Measurements from ENCODE around the gene ZBTB20.

ZBTB20 gene

DNA sequence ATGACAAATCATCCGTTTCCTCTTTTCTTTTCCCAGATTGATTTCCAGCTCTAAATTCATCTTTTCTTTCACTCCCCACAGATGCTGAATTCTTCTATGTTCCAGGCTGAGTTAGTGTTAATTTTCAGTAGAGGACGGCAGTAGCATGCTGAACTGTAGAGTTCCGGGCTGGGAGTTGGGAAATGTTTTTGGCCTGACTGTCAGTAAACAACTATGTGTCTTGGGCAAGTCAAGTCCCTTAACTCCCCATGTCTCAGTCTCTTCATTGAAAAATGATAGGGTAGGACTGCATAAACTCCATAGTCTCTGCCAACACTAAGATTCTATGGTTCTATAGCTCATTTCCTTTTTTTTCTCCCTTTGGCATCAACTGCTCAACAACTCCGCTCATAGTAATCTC is 519.3 kb downstream of the ZBTB20 start:
- DNase-seq (ENCODE audit: low spot score) = no peak

DNA sequence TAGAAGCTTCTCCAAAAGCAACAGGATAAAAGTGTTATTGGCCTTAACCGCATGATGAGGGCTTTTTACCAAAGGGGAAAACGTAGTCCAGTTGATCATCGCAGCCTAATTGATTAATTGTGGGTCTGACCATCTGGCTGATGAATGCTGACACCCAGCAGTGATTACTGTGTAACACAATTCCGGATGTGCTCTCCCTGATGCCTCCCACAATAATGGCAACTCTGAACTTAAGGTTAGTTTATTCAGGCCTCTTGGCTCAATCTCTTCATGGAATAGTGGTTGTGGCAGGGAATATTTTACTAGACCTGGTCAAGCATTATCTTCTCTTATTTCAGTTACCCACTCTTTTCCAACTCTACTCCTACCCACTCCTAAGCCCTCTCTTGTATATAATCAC is 520.3 kb downstream of the ZBTB20 start:
- DNase-seq (ENCODE audit: low spot score) = no peak

DNA sequence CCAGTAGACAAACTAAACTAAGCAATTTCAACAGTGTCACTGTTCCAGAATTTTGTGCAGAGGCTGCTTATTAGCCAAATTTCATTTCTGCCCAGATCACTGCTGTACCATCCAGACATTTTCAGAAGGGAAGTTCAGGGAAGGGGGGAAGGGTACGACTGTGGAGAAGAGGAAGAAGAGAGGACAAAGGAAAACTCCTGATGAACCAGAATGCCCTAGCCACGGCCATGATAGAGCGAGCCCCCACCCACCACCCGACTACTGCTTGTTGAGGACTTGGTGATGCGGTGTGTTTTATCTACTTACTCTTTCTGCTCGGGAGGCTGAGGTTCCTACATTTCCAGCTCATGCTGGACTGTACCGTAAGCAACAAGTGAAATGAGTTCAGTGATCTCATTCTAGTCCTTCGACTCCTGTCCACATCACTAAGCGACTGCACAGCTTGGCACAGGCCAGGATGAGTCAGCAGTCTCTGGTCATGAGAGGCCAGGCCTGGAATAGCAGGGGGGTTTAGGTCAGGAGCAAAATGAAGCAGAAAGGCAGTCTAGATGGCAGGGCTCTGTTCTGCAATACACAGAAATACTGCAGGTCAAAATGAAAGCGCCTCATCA is 522.4 kb downstream of the ZBTB20 start:
- peak; percentile 84 for DNase-seq (ENCODE audit: low spot score)

DNA sequence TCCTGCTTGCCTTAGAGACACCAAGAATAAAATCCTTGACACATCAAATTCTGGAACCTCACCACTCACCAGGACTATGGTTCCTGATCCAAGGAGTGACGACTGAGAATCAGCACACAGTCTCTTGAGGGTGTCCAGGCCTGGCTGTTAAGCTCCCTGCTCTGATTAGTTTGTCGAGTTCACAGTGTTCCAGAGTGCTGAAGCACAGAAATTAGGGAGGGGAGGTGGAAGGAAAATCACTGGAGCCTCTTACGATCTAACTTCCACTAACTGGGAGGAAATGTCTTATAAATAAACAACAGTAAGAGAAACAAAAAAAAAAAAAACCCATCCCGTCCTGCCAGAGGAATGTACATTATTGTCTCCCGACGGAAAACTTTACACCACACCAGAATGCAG is 523.0 kb downstream of the ZBTB20 start:
- no peak for DNase-seq (ENCODE audit: low spot score)

DNA sequence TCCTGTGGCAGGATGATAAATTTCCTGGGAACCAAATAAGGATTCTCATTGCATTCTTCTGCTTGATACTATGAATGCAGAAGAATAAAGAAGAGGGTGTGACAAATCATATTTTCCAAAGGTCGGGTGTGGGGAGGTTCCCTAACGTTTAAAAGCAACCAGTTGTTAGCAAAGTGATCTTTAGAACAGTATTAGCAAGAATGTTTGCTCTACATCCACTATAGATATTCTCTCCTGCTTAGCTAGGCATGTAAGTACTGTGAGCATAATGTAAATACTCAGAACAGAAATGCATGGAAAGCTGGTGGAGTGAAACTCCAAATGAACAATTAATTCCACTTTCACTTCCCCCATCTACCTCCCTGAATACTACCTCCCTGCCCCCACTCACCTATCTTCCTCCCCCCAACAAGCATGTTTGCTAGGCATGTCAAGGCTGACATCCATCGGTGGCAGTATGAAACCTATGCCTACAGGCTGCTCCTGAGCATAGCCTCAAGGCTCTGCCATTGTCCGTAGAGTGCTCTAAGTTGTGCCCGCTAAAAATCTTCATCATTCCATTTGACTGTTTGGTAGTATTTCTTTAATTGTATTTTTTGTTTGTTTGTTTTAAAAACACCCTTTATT is 523.6 kb downstream of the ZBTB20 start:
- no peak for DNase-seq (ENCODE audit: low spot score)

DNA sequence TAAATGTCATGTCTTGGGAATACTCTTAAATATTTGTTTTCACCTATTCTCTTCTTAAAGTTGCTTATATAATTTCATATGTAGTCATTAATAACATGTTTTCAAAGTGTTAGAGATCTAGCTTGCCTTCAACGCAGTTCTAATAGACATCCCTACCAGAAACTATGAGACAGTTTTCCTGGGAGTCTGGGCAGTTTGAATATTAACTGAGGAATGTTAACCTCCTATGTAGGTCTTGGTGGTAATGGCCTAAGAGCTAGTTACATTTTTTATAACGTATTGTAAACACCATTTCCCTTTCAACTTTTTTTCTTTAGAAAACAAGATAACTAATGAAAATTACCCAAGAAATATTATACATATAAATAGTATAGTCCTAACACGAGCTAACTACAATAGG is 525.1 kb downstream of the ZBTB20 start:
- DNase-seq (ENCODE audit: low spot score) = no peak

DNA sequence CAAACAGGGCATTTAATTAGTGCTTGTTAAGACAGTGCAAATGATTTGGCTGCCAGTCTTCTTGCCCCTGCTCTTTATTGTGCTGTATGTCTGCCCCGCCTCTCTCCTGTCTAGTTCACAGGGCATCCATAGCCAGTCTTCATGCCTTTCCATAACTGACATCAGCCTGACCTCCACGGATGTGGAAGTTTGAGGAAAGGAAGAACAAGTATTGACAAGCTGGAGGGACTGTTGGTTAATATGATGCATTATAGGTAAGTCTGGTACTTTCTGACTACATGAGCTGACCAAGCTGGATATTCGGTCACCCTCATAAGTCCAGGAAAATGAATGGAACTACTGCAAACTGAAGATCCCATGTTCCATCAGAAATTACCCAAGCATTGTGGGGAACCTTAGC is 527.3 kb downstream of the ZBTB20 start:
- DNase-seq (ENCODE audit: low spot score) = no peak

DNA sequence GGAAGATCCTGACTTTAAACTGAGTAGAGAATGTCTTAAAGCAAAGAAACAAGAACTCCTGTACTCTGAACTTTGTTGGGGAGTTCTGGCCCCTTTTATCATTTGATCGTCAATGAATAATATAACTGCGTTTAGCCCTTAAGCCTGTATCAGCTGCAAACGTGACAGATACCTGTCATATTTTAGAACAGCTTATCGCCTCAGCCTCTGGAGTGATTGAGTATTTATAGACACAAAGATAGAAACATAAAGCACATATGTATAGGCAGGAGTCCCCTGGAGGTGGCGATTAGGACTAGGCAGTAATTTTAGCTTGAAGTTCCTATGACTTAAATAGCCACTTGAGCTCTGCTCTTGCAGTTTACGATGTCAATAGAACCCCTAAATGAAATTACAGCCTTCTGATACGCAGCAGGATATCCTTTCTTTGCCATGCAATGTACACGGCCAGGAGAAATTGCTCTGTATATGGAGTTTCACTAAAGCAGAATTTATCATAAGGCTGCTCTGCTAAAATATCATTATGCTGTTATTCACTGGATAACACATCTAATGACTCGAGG is 531.5 kb downstream of the ZBTB20 start:
- DNase-seq (ENCODE audit: low spot score) = no peak

DNA sequence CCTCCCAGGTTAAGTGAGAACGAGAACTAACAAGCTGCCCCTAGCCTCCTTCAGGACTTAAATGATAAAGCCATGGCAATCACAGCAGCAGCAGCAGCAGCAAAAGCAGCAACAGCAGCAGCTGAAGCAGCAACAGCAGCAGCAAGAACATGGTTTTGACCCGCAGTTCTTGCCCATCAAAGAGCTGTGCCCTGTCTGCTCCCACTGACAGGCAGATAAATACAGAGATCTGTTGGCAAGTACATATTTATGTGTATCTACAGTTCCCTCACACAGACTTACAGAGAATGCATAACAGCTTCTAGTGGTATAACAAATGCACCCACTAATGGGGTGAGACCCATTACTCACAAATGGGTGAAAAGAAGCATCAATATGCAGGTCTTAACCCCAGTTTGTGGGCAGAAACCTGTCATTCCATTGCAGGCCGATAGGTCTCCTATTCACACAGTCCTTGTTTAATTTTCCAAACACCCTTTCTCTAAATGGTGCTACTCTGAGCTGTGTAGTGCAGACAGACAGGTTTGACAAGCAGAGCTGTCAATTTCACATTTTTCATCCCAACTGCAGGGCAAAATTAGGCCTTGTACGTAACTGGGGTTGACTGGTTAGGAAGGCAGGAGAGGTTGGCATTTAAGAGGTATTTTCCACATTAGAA is 537.0 kb downstream of the ZBTB20 start:
- no peak for DNase-seq (ENCODE audit: low spot score)

DNA sequence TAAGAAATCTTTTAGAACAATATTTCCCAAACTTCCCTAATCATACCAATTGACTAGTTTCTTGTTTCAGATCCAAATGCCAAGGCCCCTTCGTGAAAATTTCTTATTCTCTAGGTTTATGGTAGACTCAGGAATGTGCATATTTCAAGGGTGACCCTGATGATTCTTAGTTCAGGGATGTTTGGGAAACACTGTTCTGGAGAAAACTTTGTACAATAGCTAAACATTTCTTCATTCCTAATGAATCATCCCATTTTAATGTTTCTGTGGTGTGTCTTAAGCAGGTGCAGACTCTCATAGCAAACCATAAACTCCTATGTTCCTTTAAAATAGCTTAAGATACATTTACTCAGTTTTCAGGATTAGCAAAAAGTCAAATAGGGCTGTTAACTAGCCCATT is 538.8 kb downstream of the ZBTB20 start:
- DNase-seq (ENCODE audit: low spot score) = no peak

DNA sequence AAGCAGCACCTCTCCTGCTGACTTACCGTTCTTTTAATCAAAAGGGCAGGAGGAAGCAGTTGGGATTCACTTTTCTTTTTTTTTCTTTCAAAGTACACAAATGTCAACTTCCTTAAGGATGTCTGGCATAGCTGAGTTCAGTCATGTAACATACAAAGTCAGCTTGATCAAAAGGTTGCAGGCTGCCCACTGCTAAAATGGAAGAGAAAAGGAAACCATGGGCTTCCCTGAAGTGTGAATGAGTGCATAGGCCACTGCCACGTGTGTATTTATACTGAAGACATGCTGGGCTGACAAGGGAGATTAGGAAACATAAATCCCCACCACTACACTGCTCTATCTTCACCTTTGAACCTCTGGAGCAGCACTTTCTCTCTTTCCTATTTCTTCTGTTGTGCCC is 540.8 kb downstream of the ZBTB20 start:
- no peak for DNase-seq (ENCODE audit: low spot score)

DNA sequence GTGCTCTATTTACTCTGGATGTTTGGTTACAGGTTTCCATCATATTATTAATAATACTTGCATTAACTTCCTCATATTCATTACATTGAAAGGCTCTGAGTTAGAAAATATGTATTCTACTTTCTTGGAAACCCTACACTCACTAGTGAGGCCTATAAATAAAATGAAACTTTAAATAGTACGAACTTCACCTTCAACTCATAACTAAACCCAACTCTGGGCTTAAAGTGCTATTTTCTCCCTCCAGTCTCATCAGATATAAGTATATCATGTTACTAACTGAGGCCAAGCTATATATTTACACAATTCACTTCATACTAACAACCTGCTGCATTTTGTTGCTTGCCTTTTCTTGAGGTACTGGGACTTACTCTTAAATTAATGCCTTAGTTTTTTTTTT is 546.5 kb downstream of the ZBTB20 start:
- no peak for DNase-seq (ENCODE audit: low spot score)

DNA sequence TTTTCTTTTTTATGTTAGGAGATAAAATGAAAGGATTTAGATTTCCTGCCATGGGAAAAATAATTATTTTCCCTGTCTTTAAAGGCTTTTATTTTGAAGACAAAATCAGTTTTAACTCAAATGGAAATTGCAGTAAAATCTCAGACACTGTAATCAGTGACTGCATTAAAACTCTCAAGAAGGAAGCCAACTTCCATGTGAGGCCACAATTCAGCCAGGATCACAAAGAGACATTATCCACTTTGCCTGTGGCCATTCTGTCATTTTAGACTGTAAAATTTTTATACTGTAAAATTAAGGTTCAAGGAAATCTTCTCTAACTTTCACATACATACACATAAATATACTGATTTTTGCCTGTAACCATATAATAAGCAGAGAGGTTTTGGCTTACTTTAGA is 549.2 kb downstream of the ZBTB20 start:
- peak; percentile 28 for DNase-seq (ENCODE audit: low spot score)

DNA sequence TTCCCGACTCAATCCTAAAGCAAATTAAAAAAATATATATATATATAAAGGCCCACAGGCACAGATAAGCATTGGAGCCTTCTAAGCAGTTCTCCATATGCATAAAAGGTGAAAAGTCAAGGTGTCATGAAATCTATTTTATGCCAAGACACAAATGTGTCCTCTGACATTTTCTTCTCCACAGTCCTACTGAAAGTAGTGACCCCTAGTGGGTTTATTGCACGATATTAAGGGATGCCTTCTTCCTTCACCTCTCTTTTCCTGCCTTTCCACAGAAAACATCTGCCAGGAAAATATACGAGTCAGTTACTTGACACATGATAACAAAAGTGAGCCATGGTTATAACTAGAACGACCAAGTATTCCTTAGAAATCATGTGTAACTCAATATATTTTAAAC is 550.1 kb downstream of the ZBTB20 start:
- no peak for DNase-seq (ENCODE audit: low spot score)

DNA sequence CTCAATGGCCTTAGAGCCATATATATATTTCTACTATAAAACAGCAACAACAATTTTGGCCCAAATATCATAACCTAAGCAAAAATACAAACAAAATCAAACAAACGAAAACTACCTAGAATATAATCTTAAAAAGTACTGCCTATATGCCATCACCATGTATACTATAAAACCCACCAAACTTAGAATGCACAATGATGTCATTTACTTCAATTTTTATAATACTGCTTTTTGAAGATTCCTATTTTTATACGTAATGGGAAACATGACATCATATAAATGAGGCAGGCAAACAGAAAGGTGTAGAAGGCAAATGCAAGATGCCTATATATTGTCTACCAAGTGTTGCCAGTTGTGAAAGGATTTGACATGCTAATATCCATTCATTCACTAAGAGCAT is 550.9 kb downstream of the ZBTB20 start:
- DNase-seq (ENCODE audit: low spot score) = no peak

DNA sequence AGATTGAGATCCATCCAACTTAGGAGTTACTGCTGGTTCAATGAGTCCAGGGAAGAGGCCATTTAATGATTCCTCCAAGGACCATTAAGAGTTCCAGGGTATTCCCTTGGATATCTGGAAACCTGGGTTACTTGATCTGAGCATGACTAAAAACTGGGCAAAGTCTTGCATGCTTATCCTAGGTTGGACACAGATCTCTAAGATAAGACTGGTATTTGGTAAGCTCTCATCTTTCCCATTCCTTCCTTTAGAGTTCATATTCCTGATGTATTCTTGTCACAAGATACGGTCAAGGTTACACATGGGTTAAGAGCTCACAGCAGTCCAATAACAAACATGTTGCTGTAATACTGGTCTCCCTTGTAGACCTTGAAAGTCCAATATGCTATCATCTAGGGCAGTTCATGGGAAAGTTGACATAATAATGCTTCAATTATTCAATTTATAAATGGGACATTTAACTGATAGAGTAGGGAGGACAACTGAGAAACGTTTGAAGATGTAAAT is 551.5 kb downstream of the ZBTB20 start:
- DNase-seq (ENCODE audit: low spot score) = peak; percentile 27

DNA sequence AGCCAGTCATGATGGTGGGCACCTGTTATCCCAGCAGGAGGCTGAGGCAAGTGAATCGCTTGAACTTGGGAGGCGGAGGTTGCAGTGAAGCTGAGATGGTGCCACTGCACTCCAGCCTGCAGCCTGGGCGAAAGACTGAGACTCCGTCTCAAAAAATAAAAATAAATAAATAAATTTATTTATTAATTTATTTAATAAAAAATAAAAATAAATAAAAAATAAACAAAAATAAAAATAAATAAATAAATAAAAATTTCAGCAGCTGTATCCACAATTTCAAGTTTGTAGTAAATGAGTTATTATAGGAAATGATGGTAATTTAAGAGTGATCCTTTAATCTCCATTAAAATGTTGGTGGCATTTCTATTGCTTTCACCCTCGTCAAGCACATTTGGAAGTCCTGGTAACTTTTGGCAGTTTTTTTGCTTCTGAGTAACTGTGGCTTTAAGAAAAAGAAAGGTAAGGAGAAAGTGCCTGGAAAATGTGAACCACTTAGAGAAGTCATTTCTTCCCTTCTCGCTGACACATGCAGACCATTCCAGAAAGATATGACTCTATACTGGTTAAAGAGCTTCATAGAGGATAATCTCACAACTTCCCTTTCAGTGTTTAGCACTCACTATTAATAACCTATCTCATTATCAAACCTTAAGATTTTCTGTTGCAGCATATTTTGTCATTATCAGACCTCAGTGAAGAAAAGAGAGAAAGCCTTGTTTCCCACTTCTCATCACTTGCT is 556.6 kb downstream of the ZBTB20 start:
- DNase-seq (ENCODE audit: low spot score) = no peak

DNA sequence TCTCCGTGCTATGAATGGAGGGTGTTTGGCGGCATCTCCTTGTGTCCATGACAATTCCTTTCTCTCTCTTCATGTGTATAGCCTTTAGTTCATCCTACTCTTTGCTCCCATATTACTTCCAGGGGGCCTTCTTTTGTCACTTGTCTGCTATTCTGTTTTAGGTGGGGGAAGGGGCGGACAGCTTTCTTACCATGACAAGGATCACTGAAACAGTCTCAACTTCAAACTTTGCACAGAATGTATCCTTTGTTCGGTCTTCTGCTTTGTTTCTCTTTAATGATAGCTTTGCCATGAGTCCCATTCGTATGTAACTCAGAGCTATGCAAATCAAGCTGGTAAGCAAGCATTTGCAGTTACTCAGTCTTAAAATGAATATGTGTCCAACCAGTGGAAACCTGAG is 559.1 kb downstream of the ZBTB20 start:
- no peak for DNase-seq (ENCODE audit: low spot score)

DNA sequence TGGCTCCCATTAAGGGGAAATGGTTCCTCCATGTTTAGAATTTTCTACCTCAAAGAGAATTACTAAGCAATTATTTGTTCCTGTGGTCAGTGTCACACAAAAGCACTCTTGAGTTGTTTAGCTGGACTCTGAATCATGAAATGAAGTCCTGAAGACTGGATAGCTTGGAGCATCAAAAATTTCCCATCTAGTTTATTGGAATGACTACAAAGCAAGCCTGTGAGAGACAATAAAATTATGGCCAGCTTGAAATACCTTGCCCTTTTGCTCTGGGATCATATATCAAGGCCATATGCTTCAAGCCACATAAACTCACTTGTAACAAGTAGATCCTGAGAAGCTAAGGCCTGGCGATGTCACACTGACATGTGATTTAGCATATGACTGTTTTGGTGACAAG is 561.0 kb downstream of the ZBTB20 start:
- DNase-seq (ENCODE audit: low spot score) = peak; percentile 48

DNA sequence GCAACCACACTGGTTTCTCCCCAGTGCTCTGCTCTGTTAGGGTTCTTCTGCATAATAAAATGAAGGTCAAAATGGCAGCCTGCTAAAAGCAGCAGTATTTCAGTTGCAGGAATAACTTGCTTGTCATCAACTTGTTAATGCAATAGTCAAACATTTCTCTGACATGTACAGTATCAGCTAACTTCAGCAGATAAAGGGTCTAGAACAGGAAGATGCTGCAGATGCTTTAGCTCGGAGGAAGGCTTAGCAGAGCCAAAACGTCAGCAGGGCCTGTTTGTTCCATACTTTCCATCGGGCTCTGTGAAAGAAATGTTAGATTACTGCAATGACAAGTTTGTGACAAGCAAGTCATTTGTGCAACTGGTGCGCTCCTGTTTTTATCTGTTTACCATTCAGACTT is 561.4 kb downstream of the ZBTB20 start:
- no peak for DNase-seq (ENCODE audit: low spot score)

DNA sequence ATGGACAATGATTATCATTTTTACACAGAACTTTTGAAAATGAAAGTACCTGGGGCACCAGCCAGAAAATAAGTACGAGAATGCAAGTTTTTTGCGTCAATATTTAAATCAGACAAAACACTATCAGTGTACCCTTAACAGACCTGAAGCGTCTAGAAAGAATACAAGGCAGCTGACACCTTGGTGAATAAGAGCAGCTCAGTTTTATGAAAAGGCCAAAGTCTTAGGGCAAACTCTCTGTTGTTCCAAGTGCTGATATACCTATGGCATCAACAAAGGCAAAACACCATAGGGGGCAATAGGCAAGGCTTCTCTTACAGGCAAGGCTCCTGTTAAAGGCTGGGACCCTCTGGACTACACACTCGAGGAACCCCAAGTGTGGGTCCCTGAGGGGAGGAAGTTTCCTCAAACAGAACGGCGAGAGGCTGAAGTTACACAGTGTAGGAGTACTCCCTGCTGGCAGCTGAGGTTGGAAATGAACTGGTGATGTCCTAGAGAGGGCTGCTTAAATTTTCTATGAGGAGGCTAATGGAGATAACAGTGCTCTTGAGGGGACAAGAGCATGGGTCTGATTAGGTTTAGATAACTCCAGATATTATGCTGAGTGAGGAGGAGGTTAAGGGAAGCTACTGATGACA is 562.2 kb downstream of the ZBTB20 start:
- DNase-seq (ENCODE audit: low spot score) = no peak

DNA sequence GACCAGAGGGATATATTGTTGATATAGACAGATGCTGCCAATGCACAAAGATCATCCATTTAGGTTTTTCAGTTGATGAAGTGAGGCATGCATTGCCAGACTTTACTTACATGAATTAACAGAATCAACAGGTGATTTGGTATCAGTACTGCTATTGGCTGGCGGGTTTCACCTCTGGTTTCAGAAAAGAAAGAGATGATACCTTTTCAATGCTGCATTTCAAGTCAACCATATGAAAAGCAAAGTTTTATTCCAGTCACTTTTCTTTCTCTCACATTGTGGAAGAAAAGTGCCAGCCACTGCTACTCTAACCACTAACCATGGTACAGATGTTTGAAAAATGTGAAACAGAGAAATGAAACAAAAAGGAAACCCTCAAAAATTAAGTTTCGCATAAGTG is 564.2 kb downstream of the ZBTB20 start:
- DNase-seq (ENCODE audit: low spot score) = no peak
